CD4-positive, alpha-beta T cell (primary cell): ENCODE data around the gene TSHZ1. TPM values are rescaled to one million over a fixed set of nuclear protein-coding genes. Genes with fewer than 3 reads are reported as not detected.

Experiments
- ATAC-seq: fragments of 200-7000 bp; cut with Tn5 transposase; one replicate; pipeline ENCODE4 v1.10.0; 2022; ENCODE audit warnings: mild to moderate bottlenecking; ENCODE audit not compliant: poor library complexity
- CTCF ChIA-PET: fragments of 350-600 bp; sonication (Branson Sonifier 250); formaldehyde crosslinking; loops from one replicate; lab custom pipeline; 2021; ENCODE audit warnings: antibody characterized with exemption, inconsistent platforms; lab: Charles Lee
- POLR2A ChIA-PET: fragments of 350-600 bp; sonication (Branson Sonifier 250); formaldehyde crosslinking; loops from one replicate; lab custom pipeline; 2021; ENCODE audit warnings: antibody characterized with exemption, inconsistent platforms; lab: Charles Lee
- DNase-seq, 14 experiments: peaks; one replicate each; pipeline ENCODE4 v3.0.0-alpha.2; 2013 to 2020; ENCODE audit warnings: mixed read lengths in 2 of 14
- H3K27ac ChIP-seq, 2 donors: one replicate each; pipeline versions ENCODE4 v1.5.1 to v1.7.0; 2013; ENCODE audit warnings: low read length in 2 of 2, low read depth in 1 of 2, mild to moderate bottlenecking in 1 of 2
- H3K27me3 ChIP-seq, 2 experiments: 1 replicate in 1 of 2; 2 replicates in 1 of 2; pipeline versions ENCODE4 v1.6.1 to v1.7.0; 2013; ENCODE audit warnings: low read length in 2 of 2, control low read depth in 1 of 2, mild to moderate bottlenecking in 1 of 2, moderate library complexity in 1 of 2; ENCODE audit not compliant: insufficient read depth in 2 of 2, control insufficient read depth in 1 of 2
- H3K36me3 ChIP-seq: one replicate; pipeline ENCODE4 v1.6.1; 2013; ENCODE audit warnings: low read length, control low read depth; ENCODE audit not compliant: insufficient read depth
- H3K4me1 ChIP-seq: one replicate; pipeline ENCODE4 v1.6.1; 2013; ENCODE audit warnings: low read length, control low read depth; ENCODE audit not compliant: insufficient read depth
- H3K4me3 ChIP-seq: one replicate; pipeline ENCODE4 v1.5.1; 2013; ENCODE audit warnings: mild to moderate bottlenecking, low read length, moderate library complexity
- H3K9me3 ChIP-seq, 2 experiments: 1 replicate in 1 of 2; 2 replicates in 1 of 2; pipeline versions ENCODE4 v1.6.1 to v1.7.0; 2013; ENCODE audit warnings: low read length in 2 of 2, mild to moderate bottlenecking in 2 of 2, control low read depth in 1 of 2, moderate library complexity in 1 of 2; ENCODE audit not compliant: control insufficient read depth in 1 of 2, insufficient read depth in 1 of 2
- H3K27ac Mint-ChIP-seq: one replicate; pipeline ENCODE4 v1.8.0; 2020; ENCODE audit warnings: mixed read lengths
- H3K27me3 Mint-ChIP-seq: one replicate; pipeline ENCODE4 v1.8.0; 2021; ENCODE audit warnings: mixed read lengths
- H3K36me3 Mint-ChIP-seq: one replicate; pipeline ENCODE4 v1.8.0; 2021; ENCODE audit warnings: low read depth, mixed read lengths
- H3K4me1 Mint-ChIP-seq: one replicate; pipeline ENCODE4 v1.8.0; 2021; ENCODE audit warnings: low read depth, mixed read lengths
- H3K4me3 Mint-ChIP-seq: one replicate; pipeline ENCODE4 v1.8.0; 2020; ENCODE audit warnings: mild to moderate bottlenecking, mixed read lengths
- H3K9me3 Mint-ChIP-seq: one replicate; pipeline ENCODE4 v1.8.0; 2020; ENCODE audit warnings: mixed read lengths
- CTCF ChIP-seq: fragments of 200-600 bp; IDR thresholded peaks from one replicate; pipeline ENCODE4 v1.8.0; 2022; ENCODE audit warnings: antibody characterized with exemption, mild to moderate bottlenecking
- intact Hi-C, 2 experiments: fragments of 100-400 bp; cut with DNase I in 1 of 2; cut with micrococcal nuclease in 1 of 2; formaldehyde crosslinking; loops; one replicate each; pipeline versions ENCODE4 v1.15.1 to v1.9.0; 2023 to 2025; cut with DNase I, micrococcal nuclease
- total RNA-seq, 174 experiments: library from RNA in 2 of 174; stranded (reverse) in 2 of 174; gene quantifications; one replicate each; pipeline ENCODE4 v1.2.3 and lab custom pipeline; 2021 to 2026

The TSHZ1 gene
- total RNA-seq, 2 experiments from 2014 or later = 19.9 to 21.5 TPM

GRCh38 chr18:75293591-75293990 is 83.0 kb downstream of the TSHZ1 start:
- Histone ChIP-seq H3K36me3 (peaks cover 2% of the 10 kb centered on the region), H3K27ac (no peak overlapping the region), H3K9me3 (no peaks in the 10 kb centered on the region), H3K4me3 (no peak overlapping the region), H3K4me1 (no peaks in the 10 kb centered on the region), H3K27me3 (no peaks in the 10 kb centered on the region)
- Mint-ChIP-seq H3K27me3 (no peaks in the 10 kb centered on the region), H3K4me1 (no peaks in the 10 kb centered on the region), H3K27ac (no peak overlapping the region), H3K4me3 (no peak overlapping the region), H3K36me3 (peaks cover 16% of the 10 kb centered on the region), H3K9me3 (no peaks in the 10 kb centered on the region)
- no peak for TF ChIP-seq CTCF
- CTCF ChIA-PET = no interaction called here
- intact Hi-C loops = no loop called here
- DNase-seq (no peak), ATAC-seq (no peak)
- POLR2A ChIA-PET = no interaction called here

GRCh38 chr18:75297731-75298130 is 87.1 kb downstream of the TSHZ1 start:
- no peaks in the 10 kb centered on the region for H3K9me3 ChIP-seq
- no peak overlapping the region for H3K27ac Mint-ChIP-seq

GRCh38 chr18:75304678-75305557 is 94.3 kb downstream of the TSHZ1 start:
- intact Hi-C loops = no loop called here
- peaks cover 3% of the 10 kb centered on the region for H3K9me3 Mint-ChIP-seq
- H3K27me3 ChIP-seq = no peaks in the 10 kb centered on the region
- TF ChIP-seq CTCF = no peak
- no peaks in the 10 kb centered on the region for H3K27me3 Mint-ChIP-seq
- no peak for DNase-seq
- H3K4me1 ChIP-seq = no peaks in the 10 kb centered on the region
- ChIA-PET POLR2A (no interaction called here), CTCF (no interaction called here)
- no peaks in the 10 kb centered on the region for H3K36me3 ChIP-seq
- no peak overlapping the region for H3K4me3 ChIP-seq
- no peaks in the 10 kb centered on the region for H3K4me1 Mint-ChIP-seq
- ATAC-seq = no peak
- no peak overlapping the region for H3K4me3 Mint-ChIP-seq
- H3K36me3 Mint-ChIP-seq = no peaks in the 10 kb centered on the region
- no peak overlapping the region for H3K27ac ChIP-seq
- H3K9me3 ChIP-seq = peaks cover 0 to 10% of the 10 kb centered on the region in 2 experiments
- H3K27ac Mint-ChIP-seq = no peak overlapping the region

More at GRCh38 chr18:75297731-75298130, 87.1 kb downstream of the TSHZ1 start:
- H3K36me3 ChIP-seq = no peaks in the 10 kb centered on the region
- no peaks in the 10 kb centered on the region for H3K9me3 Mint-ChIP-seq
- no peak for TF ChIP-seq CTCF
- no peaks in the 10 kb centered on the region for H3K27me3 ChIP-seq
- no peaks in the 10 kb centered on the region for H3K36me3 Mint-ChIP-seq
- no peak overlapping the region for H3K4me3 ChIP-seq
- intact Hi-C loops = no loop called here
- no peaks in the 10 kb centered on the region for H3K4me1 ChIP-seq
- no peak for ATAC-seq
- no peak for DNase-seq
- no peaks in the 10 kb centered on the region for H3K4me1 Mint-ChIP-seq
- ChIA-PET CTCF (no interaction called here), POLR2A (no interaction called here)
- H3K4me3 Mint-ChIP-seq = no peak overlapping the region
- H3K27me3 Mint-ChIP-seq = no peaks in the 10 kb centered on the region
- no peak overlapping the region for H3K27ac ChIP-seq
